Measurements from ENCODE around the gene ABL2. TPM values are rescaled to one million over a fixed set of nuclear protein-coding genes. Genes with fewer than 3 reads are reported as not detected.

The ABL2 gene
- total and polyA plus RNA-seq, 9 of the 15 experiments (the other 6 are each of a cell fraction or from before 2014, with no cell fraction given), result 1.4 to 15.0 (median 8.6) TPM

DNA sequence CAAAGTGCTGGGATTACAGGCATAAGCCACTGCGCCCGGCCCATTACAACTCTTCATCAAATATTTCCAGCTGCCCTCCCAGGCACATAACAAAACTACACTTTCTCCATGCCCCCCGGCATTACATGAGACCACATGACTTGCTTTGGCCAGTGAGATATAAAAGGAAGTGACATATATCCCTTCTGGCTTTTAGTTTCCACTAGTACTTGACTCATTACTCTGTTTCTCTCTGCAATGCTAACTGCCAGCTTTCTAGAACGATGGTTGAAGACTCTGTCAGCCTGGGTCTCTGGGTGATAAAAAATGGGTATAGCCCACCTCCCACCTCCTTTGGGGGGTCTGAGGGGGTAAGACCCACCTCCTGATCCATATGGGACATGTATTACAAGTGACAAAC lies 24.2 kb downstream of the ABL2 start (continued):
- TF ChIP-seq, protein P1, sequence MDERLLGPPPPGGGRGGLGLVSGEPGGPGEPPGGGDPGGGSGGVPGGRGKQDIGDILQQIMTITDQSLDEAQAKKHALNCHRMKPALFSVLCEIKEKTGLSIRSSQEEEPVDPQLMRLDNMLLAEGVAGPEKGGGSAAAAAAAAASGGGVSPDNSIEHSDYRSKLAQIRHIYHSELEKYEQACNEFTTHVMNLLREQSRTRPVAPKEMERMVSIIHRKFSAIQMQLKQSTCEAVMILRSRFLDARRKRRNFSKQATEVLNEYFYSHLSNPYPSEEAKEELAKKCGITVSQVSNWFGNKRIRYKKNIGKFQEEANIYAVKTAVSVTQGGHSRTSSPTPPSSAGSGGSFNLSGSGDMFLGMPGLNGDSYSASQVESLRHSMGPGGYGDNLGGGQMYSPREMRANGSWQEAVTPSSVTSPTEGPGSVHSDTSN (CRISPR knock-in tag; IDR thresholded peaks at IDR 0.05; ENCODE audit: low read depth), result no peak
- TF ChIP-seq, protein P1 (tag; conservative IDR thresholded peaks at IDR 0.05; ENCODE audit: low read depth), result no peak
- no peak for TF ChIP-seq ZNF717 (CRISPR knock-in tag; IDR thresholded peaks at IDR 0.05)
- no peak for TF ChIP-seq FOXA1 (IDR thresholded peaks at IDR 0.05; ENCODE audit: borderline replicate concordance)
- TF ChIP-seq, protein P2, sequence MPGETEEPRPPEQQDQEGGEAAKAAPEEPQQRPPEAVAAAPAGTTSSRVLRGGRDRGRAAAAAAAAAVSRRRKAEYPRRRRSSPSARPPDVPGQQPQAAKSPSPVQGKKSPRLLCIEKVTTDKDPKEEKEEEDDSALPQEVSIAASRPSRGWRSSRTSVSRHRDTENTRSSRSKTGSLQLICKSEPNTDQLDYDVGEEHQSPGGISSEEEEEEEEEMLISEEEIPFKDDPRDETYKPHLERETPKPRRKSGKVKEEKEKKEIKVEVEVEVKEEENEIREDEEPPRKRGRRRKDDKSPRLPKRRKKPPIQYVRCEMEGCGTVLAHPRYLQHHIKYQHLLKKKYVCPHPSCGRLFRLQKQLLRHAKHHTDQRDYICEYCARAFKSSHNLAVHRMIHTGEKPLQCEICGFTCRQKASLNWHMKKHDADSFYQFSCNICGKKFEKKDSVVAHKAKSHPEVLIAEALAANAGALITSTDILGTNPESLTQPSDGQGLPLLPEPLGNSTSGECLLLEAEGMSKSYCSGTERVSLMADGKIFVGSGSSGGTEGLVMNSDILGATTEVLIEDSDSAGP (CRISPR knock-in tag; IDR thresholded peaks at IDR 0.05), result no peak

DNA sequence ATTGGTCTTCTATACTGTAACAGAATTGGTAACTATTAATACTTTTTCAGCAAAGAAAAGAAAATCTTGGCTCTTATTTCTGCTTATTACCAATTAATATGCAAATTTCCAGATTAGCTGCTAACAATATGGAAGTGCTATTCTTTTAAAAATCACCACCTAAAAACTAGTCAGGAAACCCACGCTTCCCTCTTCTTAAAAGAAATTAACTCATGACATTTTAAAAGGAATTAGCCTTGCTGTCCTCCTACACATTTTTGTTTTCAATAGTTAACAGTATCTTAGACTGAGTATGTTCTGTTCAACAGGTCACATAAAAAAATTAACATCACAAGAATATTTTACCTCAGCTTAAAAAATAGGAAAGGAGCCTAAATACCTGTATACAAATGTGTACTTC lies 27.3 kb downstream of the ABL2 start:
- ChIA-PET CTCF (ENCODE audit: low intra/inter-chr PET ratio) (no interaction called here), POLR2A (interaction anchor here (0.8 kb wide), 1 partner anchor 977 kb away, joined by 5 read pairs; no protein-coding TSS in a partner anchor)
- Histone ChIP-seq H3K4me1 (replicated peaks in 1 of 2; ENCODE audit: control insufficient read depth in 2 of 2, insufficient read depth in 2 of 2, low read length in 2 of 2) (no peaks in the 10 kb centered on the region; a peak in 1 of 5 replicates), H3K9me3 (replicated peaks; ENCODE audit: control insufficient read depth, insufficient read depth, low read depth, low read length) (no peaks in the 10 kb centered on the region), H3K9ac (ENCODE audit: insufficient read depth in 1 of 2, low read depth in 2 of 2, low read length in 2 of 2) (no peak overlapping the region), H3K27ac (ENCODE audit: extremely low read depth, low read depth, low read length) (no peak overlapping the region), H3K9me1 (ENCODE audit: control insufficient read depth, insufficient read depth, low read length) (no peaks in the 10 kb centered on the region), H2AFZ (ENCODE audit: low read depth, low read length) (no peak overlapping the region), H4K20me1 (replicated peaks; ENCODE audit: control insufficient read depth, insufficient read depth, low read length) (no peaks in the 10 kb centered on the region), H3K36me3 (ENCODE audit: control insufficient read depth, insufficient read depth, low read length) (no peaks in the 10 kb centered on the region; the same call in 2 of the 3 replicates), H3K79me2 (ENCODE audit: control insufficient read depth, insufficient read depth, low read length) (peaks cover 15% of the 10 kb centered on the region; the same call in 2 of the 3 replicates), H3K4me3 (no peak overlapping the region), H3K4me2 (ENCODE audit: insufficient read depth, low read length) (no peak overlapping the region), H3K27me3 (ENCODE audit: control insufficient read depth in 2 of 2, insufficient read depth in 2 of 2, low read length in 2 of 2) (no peaks in the 10 kb centered on the region)
- in situ Hi-C loops (cut with MboI), result no loop called here
- DNase-seq (ENCODE audit: extremely low read depth in 1 of 4, low spot score in 3 of 4), result no peak
- TF ChIP-seq TEAD1 (CRISPR knock-in tag; IDR thresholded peaks at IDR 0.05) (no peak), ZSCAN32 (CRISPR knock-in tag; IDR thresholded peaks at IDR 0.05) (no peak), PURB (CRISPR knock-in tag; IDR thresholded peaks at IDR 0.05; ENCODE audit: low read depth) (no peak), NR4A1 (CRISPR knock-in tag; IDR thresholded peaks at IDR 0.05) (no peak), NR4A1 (tag; IDR thresholded peaks at IDR 0.05) (no peak), SRSF3 (IDR thresholded peaks at IDR 0.05; ENCODE audit: insufficient read depth, low read length) (no peak), PML (IDR thresholded peaks at IDR 0.05; ENCODE audit: low read length) (no peak)
- TF ChIP-seq, protein P3, sequence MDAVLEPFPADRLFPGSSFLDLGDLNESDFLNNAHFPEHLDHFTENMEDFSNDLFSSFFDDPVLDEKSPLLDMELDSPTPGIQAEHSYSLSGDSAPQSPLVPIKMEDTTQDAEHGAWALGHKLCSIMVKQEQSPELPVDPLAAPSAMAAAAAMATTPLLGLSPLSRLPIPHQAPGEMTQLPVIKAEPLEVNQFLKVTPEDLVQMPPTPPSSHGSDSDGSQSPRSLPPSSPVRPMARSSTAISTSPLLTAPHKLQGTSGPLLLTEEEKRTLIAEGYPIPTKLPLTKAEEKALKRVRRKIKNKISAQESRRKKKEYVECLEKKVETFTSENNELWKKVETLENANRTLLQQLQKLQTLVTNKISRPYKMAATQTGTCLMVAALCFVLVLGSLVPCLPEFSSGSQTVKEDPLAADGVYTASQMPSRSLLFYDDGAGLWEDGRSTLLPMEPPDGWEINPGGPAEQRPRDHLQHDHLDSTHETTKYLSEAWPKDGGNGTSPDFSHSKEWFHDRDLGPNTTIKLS (IDR thresholded peaks at IDR 0.05; ENCODE audit: borderline replicate concordance, low read depth), result no peak
- ATAC-seq, result no peak
- FAIRE-seq, result no peak
- 87% methylated on average over 1 of the region's 1 CpG for WGBS (ENCODE audit: insufficient coverage, low coverage, missing lambda C conversion rate)
- intact Hi-C loops (cut with micrococcal nuclease), result no loop called here
- no TSS peak for BruUV-seq (replicated peaks)
